SKM-1 (cell line): ENCODE data around the gene ZNF189.
"Not testable (repeated sequence)": the region's sequence is repeated elsewhere in the genome, so short reads cannot be mapped to it uniquely, and the experiment has no call there.

ENCODE experiments used
- DNase-seq: peaks from one replicate; lab custom pipeline; 2025; ENCODE audit not compliant: unreplicated experiment; lab: John Stamatoyannopoulos, UW

The ZNF189 gene

DNA sequence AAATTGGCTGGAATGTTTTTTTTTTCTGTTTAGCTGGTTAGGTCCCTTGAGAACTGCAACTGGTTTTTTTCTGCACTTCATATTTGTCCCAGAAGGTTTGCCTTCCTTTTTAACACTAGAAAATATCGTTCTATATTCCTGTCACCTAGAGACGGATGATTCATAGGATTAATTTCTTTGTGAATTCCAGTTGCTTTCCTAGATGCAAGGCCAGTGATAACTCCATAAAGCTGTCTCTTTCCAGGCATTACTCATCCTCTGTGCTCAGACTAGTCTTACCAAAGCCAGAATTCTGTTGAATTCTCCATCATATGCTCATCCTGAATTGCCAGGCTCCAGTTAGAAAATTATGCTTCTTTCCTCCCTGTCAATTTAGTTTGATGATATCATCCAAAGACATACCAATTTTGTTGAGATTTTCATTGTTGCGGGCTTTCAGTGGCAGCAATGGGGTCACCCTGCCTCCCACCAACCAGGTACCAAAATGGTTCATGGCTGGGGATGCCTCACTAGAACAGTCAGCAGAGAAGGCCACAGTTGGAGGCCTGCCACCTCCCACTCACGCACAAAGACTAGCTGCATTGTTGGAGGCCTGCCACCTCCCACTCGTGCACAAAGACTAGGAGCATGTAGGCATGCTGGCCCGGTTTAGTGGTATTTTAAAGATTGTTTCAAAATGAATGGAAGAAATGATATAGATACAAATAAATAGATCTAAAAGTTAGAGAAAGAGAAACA is 22.4 kb upstream of the ZNF189 start:
- no peak for DNase-seq

- no peak for DNase-seq
Measured at GRCh38 chr9:101380295-101380694, 18.4 kb upstream of the ZNF189 start.

DNA sequence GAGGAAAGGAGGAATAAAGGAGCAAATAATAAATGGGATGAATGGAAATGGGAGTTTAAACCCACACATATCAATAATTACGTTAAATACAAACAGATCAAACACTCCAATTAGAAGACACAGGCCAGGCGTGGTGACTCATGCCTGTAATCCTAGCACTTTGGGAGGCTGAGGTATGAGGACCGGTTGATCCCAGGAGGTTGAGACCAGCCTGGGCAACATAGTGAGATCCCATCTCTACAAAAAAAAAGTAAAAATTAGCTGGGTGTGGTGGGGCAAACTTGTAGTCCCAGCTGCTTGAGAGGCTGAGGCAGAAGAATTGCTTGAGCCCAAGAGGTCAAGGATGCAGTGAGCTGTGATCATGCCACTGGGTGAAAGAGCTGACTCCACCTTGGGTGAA is 17.5 kb upstream of the ZNF189 start:
- DNase-seq, result no peak

- no peak for DNase-seq
Measured at GRCh38 chr9:101381833-101382342, 16.8 kb upstream of the ZNF189 start.

DNA sequence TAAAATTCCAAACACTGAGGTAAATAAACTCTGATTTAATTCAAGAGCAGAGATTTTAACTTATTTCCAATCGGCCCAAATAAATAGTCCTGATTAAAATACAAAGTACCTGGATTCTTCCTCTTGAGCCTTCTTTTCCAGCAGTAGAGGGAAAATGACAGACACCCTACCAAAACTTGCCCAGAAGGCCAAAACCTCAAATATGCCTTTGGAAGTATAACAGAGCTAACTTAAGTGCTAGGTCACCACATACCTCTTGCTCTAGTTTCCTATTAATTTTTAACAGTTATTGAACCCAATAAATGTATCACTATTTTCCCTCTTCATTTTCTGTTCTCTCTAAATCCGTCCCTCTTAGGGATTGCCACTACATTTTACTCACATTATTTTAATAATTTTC is 15.3 kb upstream of the ZNF189 start:
- no peak for DNase-seq

DNA sequence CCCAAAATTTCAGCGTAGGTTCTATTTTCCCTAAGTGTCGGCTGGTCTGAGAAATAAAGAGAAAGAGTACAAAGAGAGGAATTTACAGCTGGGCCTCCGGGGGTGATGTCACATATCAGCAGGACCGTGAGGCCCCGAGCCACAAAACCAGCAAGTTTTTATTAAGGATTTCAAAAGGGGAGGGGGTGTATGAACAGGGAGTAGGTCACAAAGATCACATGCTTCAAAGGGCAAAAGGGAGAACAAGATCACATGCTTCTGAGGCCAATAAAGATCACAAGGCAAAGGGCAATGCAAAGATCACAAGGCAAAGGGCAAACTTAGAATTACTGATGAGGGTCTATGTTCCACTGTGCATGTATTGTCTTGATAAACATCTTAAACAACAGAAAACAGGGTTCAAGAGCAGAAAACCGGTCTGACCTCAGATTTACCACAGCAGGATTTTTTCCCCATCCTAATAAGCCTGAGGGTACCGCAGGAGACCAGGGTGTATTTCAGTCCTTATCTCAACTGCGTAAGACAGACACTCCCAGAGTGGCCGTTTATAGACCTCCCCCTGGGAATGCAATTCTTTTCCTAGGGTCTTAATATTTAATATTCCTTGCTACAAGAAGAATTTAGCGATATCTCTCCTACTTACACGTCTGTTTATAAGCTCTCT is 13.6 kb upstream of the ZNF189 start, which contains the start of gene BAAT:
BAAT (minus strand) TSS at position 134 of the 664 bp plus-strand sequence. CDS start 13,602 bp downstream, outside the sequence.
- not testable (repeated sequence) for DNase-seq

DNA sequence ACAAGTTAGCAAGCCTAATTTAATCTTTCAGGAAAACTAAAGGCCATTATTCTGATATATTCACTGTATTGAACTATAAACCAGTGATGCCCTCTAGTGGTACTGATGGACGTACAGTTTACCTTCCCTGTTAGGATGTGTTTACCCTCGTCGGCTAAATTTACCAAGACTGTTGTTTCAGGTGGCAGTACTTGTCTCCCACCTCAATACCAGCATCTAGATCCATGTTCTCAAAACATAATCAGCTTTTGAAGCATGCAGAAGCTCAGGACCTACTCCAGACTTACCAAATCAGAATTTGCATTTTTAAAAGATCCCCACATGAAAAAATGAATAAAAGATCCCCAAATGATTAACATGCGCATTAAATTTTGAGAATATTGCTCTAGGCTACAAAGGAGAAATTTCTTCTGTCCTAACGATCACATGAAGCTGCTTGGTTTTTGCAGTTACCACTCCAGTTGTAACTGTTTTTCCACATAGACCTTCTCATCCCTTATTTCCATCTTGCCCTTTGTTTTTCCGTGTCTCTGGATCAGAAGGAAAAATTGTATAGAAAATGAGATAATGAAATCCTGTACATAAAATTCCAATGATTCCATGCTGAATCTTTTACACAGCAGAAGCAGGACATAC is 10.7 kb upstream of the ZNF189 start:
- DNase-seq, result no peak

- DNase-seq, result no peak
Measured at GRCh38 chr9:101388507-101388993, 10.1 kb upstream of the ZNF189 start.

DNA sequence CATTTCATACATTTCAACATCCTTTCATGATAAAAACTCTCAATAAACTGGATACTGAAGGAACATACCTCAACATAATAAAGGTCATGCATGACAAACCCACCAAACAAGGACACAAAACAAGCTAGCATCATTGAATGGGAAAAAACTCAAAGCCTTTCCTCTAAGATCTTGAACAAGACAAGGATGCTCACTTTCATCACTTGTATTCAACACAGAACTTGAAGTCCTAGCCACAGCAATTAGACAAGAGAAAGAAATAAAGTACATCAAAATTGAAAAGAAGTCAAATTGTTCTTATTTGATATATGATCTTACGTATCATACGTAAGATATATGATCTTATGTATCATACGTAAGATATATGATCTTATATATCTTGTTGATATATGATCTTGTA is 5.5 kb upstream of the ZNF189 start:
- no peak for DNase-seq

DNA sequence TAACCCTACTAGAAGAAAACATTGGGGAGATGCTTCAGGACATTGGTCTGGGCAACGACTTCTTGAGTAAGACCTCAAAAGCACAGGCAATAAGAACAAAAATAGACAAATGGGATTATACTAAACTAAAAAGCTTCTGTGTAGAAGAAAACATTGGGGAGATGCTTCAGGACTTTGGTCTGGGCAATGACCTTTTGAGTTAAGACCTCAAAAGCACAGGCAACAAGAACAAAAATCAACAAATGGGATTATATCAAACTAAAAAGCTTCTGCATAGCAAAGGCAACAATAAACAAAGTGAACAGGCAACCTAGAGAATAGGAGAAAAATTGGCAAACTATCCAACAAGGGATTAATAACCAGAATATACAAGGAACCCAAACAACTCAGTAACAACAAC is 4.0 kb upstream of the ZNF189 start:
- DNase-seq, result no peak

GRCh38 chr9:101397746-101398067 is 944 bp upstream of the ZNF189 start:
- DNase-seq, result no peak

DNA sequence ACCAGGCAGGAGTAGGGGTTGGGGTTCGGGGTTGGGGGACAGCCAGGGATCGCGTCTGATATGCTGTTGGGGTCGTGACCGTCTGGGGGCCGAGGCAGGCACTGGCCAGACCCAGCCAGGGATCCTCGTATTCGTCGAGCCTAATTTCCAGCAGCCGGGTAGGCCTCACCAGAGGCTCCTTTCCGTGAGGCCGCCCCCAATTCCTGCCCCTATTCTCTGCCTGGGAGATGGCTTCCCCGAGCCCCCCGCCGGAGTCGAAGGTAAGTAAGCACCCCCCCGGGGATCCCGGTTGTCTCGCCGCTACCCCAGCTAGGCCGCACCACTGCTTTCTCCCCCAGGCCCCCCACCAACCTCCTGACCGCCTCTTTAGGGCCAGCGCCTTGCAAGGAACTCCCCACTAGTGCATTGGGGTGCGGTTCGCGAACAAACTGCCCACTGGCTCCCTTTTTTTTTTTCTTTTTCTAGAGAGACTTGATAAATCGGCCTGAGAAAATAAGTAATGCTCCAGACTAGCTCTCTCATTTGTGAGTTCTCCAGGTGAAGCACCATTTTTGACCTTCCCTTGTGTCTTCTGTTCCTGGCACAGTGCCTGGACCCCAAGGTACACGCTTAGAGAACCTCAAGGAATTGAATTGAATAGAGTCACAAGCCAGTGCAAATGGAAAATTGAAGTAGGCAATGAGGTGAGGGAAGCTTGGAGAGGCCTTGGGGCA is 435 bp downstream of the ZNF189 start:
- no peak for DNase-seq

DNA sequence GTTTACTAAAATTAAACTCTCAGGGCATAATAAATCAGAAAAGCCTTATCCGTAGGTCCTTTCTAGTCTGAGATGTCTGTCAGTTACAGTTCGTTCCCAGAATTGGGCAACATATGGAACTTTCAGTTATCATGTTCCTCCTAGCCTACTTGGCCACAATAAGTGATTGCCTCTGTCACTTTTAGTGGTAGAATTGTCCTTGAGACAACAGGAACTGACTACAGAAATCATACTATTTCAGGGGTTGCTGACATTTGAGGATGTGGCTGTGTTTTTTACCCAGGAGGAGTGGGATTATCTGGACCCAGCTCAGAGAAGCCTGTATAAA is 956 bp downstream of the ZNF189 start:
- no peak for DNase-seq

GRCh38 chr9:101400120-101400519 is 1.5 kb downstream of the ZNF189 start:
- DNase-seq, result no peak

DNA sequence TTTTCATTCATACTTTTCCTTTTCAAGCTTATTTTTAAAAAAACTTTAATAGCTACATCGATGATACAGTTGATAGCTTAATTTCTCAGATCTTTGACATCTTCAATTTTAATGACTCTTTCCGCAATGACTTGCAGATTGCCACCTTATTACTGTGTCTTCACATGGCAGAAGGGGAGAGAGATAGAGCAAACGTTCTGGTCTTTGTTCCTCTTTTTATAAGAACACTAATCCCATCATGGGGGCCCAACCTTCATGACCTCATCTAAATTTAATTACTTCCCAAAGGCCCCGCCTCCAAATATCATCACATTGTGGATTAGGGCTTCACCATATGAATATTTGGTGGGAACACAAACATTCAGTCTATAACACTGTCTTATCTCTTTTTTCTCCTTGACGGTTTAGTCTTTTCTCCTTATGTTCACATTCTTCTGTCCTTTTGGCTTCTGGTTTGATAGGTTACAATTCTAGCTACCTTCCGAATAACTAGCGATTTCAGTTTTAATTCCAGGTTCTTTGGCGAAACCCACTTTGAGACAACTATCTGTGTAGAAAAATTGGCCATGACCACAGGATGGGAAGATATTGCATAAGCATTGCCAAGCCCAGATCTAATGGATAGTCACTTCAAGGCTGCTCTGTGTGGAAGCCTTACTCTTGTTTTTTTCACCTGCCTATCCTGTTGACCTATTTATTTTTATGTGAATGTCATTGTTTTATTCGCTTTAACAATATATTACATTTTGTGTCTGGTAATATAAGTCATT is 5.0 kb downstream of the ZNF189 start:
- no peak for DNase-seq

DNA sequence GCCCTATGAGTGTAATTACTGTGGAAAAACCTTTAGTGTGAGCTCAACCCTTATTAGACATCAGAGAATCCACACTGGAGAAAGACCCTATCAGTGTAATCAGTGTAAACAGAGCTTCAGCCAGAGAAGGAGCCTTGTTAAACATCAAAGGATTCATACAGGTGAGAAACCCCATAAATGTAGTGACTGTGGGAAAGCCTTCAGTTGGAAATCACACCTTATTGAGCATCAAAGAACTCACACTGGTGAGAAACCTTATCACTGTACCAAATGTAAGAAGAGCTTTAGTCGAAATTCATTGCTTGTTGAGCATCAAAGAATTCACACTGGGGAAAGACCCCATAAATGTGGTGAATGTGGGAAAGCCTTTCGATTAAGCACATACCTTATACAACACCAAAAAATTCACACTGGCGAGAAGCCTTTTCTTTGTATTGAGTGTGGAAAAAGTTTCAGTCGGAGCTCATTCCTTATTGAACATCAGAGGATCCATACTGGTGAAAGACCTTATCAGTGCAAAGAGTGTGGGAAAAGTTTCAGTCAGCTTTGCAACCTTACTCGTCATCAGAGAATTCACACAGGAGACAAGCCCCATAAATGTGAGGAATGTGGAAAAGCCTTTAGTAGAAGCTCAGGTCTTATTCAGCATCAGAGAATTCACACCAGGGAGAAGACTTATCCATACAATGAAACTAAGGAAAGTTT is 9.9 kb downstream of the ZNF189 start:
- DNase-seq, result no peak

GRCh38 chr9:101409079-101409477 is 10.4 kb downstream of the ZNF189 start:
- no peak for DNase-seq

- no peak for DNase-seq
Measured at GRCh38 chr9:101414839-101415238, 16.2 kb downstream of the ZNF189 start.

DNA sequence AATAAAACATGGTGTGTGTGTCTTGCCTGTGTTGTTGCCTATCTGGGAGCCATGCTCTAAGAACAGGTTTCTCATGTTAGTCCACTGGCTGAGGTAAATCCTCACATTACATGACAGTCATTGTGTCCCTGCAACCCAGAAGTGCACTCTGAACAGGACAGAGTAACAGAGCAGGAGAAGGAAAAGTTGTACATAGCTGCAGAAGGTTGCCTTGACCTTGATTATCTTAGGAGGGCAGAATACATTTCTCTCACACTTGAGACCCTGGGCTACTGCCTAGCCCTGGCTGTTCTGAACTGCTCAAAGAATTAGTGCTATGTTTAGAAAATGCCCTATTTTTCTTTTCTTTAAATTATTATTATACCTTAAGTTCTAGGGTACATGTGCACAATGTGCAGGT is 16.9 kb downstream of the ZNF189 start:
- DNase-seq, result no peak

- no peak for DNase-seq
Measured at GRCh38 chr9:101417389-101417788, 18.7 kb downstream of the ZNF189 start.
